GM12878 (cell line): ENCODE results near the gene TOE1. TPM values are rescaled to one million over a fixed set of nuclear protein-coding genes. Genes with fewer than 3 reads are reported as not detected.

Experiments
- ATAC-seq: fragments of 200-7000 bp; cut with Tn5 transposase; 3 replicates; pipeline ENCODE4 v1.9.1; 2020; ENCODE audit warnings: mild to moderate bottlenecking, moderate library complexity
- BruUV-seq: library from RNA; stranded (reverse); fragments of 400-500 nt; replicated peaks from 2 replicates; lab custom pipeline; 2021; lab: Mats Ljungman, UMichigan
- CTCF ChIA-PET: fragments of 300-600 bp; sonication (Branson Sonifier 250); formaldehyde crosslinking; extraction: SDS; loops from one replicate; lab custom pipeline; 2021; ENCODE audit warnings: inconsistent platforms; lab: Yijun Ruan, JAX
- POLR2A ChIA-PET: fragments of 350-600 bp; formaldehyde crosslinking; extraction: SDS; loops from one replicate; lab custom pipeline; 2021; ENCODE audit warnings: inconsistent platforms; lab: Charles Lee
- RAD21 ChIA-PET: fragments of 300-600 bp; sonication (Branson Sonifier 250); formaldehyde crosslinking; loops from one replicate; lab custom pipeline; 2023; ENCODE audit warnings: antibody characterized with exemption; ENCODE audit not compliant: unreplicated experiment; lab: Charles Lee
- SMC1A ChIA-PET: fragments of 300-600 bp; sonication (Branson Sonifier 250); formaldehyde crosslinking; loops from one replicate; lab custom pipeline; 2023; ENCODE audit not compliant: unreplicated experiment, uncharacterized antibody; lab: Charles Lee
- DNase-seq: peaks from one replicate; pipeline ENCODE4 v3.0.0-alpha.2; 2011; ENCODE audit warnings: low read depth, low spot score
- FAIRE-seq: peaks from 3 replicates; lab custom pipeline; 2011; peaks lifted over from hg19 to GRCh38; lab: Jason Lieb, UNC
- H2AFZ ChIP-seq: 2 replicates; pipeline ENCODE4 v1.6.0; 2011; ENCODE audit warnings: low read depth, low read length, control low read depth; ENCODE audit not compliant: control insufficient read depth
- H3K27ac ChIP-seq: 2 replicates; pipeline ENCODE4 v1.5.1; 2011; ENCODE audit warnings: control low read depth; ENCODE audit not compliant: control insufficient read depth, insufficient read depth
- H3K27me3 ChIP-seq, 2 experiments: replicated peaks in 1 of 2; 2 replicates each; pipeline versions ENCODE4 v1.6.0 to v1.6.1; 2011; ENCODE audit warnings: low read length in 1 of 2; ENCODE audit not compliant: control insufficient read depth in 2 of 2, insufficient read depth in 2 of 2
- H3K36me3 ChIP-seq, 2 experiments: 2 replicates each; pipeline ENCODE4 v1.5.1; 2011; ENCODE audit warnings: low read length in 1 of 2; ENCODE audit not compliant: control insufficient read depth in 2 of 2, insufficient read depth in 2 of 2
- H3K4me1 ChIP-seq: 2 replicates; pipeline ENCODE4 v1.6.1; 2011; ENCODE audit warnings: mild to moderate bottlenecking, low read length, moderate library complexity, mixed read lengths; ENCODE audit not compliant: control insufficient read depth, insufficient read depth
- H3K4me2 ChIP-seq: 2 replicates; pipeline ENCODE4 v1.6.0; 2011; ENCODE audit warnings: control low read depth; ENCODE audit not compliant: control insufficient read depth, insufficient read depth
- H3K4me3 ChIP-seq: fragments of 200-600 bp; sonication (generic); 2 replicates; pipeline ENCODE4 v1.5.1; 2016
- H3K79me2 ChIP-seq: 2 replicates; pipeline ENCODE4 v1.6.0; 2011; ENCODE audit warnings: low read length; ENCODE audit not compliant: control insufficient read depth, insufficient read depth
- H3K9ac ChIP-seq: 2 replicates; pipeline ENCODE4 v1.8.0; 2011; ENCODE audit warnings: low read length, control low read depth, mixed read lengths; ENCODE audit not compliant: control insufficient read depth, insufficient read depth
- H3K9me3 ChIP-seq: replicated peaks from 3 replicates; pipeline ENCODE4 v1.5.1; 2011; ENCODE audit warnings: mild to moderate bottlenecking, low read length; ENCODE audit not compliant: control insufficient read depth, insufficient read depth
- H4K20me1 ChIP-seq: 2 replicates; pipeline ENCODE4 v1.6.0; 2011; ENCODE audit not compliant: control insufficient read depth, insufficient read depth
- EED ChIP-seq: sonication (generic); IDR thresholded peaks from 2 replicates; pipeline ENCODE4 v1.6.1; 2016; ENCODE audit warnings: antibody characterized with exemption, low read depth
- KLF5 ChIP-seq: fragments of 450-650 bp; IDR thresholded peaks from 2 replicates; pipeline ENCODE4 v1.6.1; 2014; ENCODE audit warnings: mild to moderate bottlenecking; ENCODE audit not compliant: partially characterized antibody
- PAX8 ChIP-seq: fragments of 450-650 bp; IDR thresholded peaks from 2 replicates; pipeline ENCODE4 v1.6.1; 2017; ENCODE audit warnings: mild to moderate bottlenecking, moderate library complexity
- POLR2A ChIP-seq: IDR thresholded peaks from 2 replicates; pipeline ENCODE4 v1.6.1; 2011; ENCODE audit warnings: low read depth, mild to moderate bottlenecking, low read length
- POLR2AphosphoS2 ChIP-seq: IDR thresholded peaks from 2 replicates; pipeline ENCODE4 v1.6.1; 2011; ENCODE audit warnings: low read depth, mild to moderate bottlenecking, low read length, improper control_type of control experiment, moderate library complexity
- SIX5 ChIP-seq: IDR thresholded peaks from 2 replicates; pipeline ENCODE4 v1.6.1; 2011; ENCODE audit warnings: mild to moderate bottlenecking, low read depth, low read length, moderate library complexity; ENCODE audit not compliant: severe bottlenecking
- SUPT20H ChIP-seq: IDR thresholded peaks from 2 replicates; pipeline ENCODE4 v1.6.1; 2011; ENCODE audit warnings: low read depth, mild to moderate bottlenecking, low read length, moderate library complexity, borderline replicate concordance; ENCODE audit not compliant: control insufficient read depth
- ZNF207 ChIP-seq: fragments of 450-650 bp; IDR thresholded peaks from 2 replicates; pipeline ENCODE4 v1.6.1; 2014; ENCODE audit warnings: antibody characterized with exemption, mild to moderate bottlenecking, borderline replicate concordance
- WGBS: methylation state at CpG from one replicate; pipeline ENCODE4 v1.1.6; 2016; ENCODE audit warnings: low lambda C conversion rate; ENCODE audit not compliant: insufficient replicate concordance, insufficient coverage; ENCODE audit errors: missing lambda C conversion rate; 5-methylcytosine and 5-hydroxymethylcytosine counted together
- in situ Hi-C: fragments of 300-500 bp; cut with MboI; formaldehyde crosslinking; loops from 9 replicates; pipeline ENCODE4 v1.14.3; 2018; ENCODE audit warnings: mixed read lengths
- intact Hi-C: fragments of 100-400 bp; cut with micrococcal nuclease; formaldehyde crosslinking; loops from one replicate; pipeline ENCODE4 v1.14.2; 2022; ENCODE audit not compliant: unreplicated experiment
- polyA plus RNA-seq, 11 experiments: library from polyadenylated mRNA; depleted of rRNA in 4 of 11; unstranded in 6 of 11; stranded (reverse) in 5 of 11; fragments of >200 nt; fragmentation: Nextera tagmentation in 4 of 11; fragmentation: Illumina TruSeq in 1 of 11; extraction: Ambion mirVana in 4 of 11; extraction: Trizol in 1 of 11; gene quantifications; 1 replicate in 1 of 11; 2 replicates in 10 of 11; pipeline versions ENCODE4 v1.2.1 to v1.2.3, GENCODE V29; 2011 to 2016; ENCODE audit warnings: inconsistent platforms in 2 of 11, missing spikeins in 2 of 11, low read depth in 1 of 11
- total RNA-seq, 4 experiments: library from RNA; depleted of rRNA in 3 of 4; stranded (reverse); fragments of >200 nt in 3 of 4; fragmentation: Illumina TruSeq in 1 of 4; extraction: Trizol in 1 of 4; gene quantifications; 2 replicates each; pipeline versions ENCODE4 v1.2.1 to v1.2.3, GENCODE V29; 2013 to 2021
- TF ChIP-seq, protein P1 (sequence below): IDR thresholded peaks from 2 replicates; pipeline ENCODE4 v1.6.1; 2011; ENCODE audit warnings: low read depth, low read length, improper control_type of control experiment, borderline replicate concordance

The TOE1 gene
- total and polyA plus RNA-seq, 10 of the 15 experiments (the other 5 are each of a cell fraction or from before 2014, with no cell fraction given) = 22.7 to 38.0 (median 33.3) TPM

DNA sequence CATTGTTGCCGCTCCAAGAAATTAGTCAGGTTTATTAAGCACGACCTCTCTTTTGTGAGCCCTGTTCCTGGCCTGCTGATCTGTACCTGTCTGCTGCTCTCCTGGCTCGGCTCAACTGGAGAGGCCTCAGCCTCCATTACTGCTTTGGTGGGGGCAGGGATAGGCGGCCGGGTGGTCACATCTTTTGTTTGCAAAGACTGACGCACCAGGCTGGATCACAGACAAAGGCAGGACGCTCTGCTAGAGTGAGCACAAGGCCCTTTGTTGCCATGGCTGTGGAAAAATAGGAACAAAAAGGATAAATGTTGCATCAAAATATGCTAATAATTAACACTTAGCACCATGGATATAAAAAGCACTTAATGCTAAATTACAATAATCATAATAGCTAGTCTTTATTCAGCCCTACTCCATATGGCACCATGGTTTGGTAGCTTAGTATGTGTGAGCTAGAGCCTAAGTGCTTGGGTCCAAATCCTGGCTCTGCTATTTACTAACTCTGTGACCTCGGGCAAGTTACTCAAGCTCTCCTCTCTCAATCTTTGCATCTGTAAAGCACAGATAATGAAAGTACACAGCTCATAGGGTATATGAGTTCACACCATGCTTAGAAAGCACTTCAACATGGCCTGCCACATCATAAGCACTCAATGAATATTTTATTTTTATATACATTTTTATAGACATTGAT lies 42.2 kb upstream of the TOE1 start (continued):
- TF ChIP-seq, protein P1, sequence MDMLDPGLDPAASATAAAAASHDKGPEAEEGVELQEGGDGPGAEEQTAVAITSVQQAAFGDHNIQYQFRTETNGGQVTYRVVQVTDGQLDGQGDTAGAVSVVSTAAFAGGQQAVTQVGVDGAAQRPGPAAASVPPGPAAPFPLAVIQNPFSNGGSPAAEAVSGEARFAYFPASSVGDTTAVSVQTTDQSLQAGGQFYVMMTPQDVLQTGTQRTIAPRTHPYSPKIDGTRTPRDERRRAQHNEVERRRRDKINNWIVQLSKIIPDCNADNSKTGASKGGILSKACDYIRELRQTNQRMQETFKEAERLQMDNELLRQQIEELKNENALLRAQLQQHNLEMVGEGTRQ = no peak
- TF ChIP-seq KLF5 = no peak
- TF ChIP-seq SIX5 = no peak
- no peak for TF ChIP-seq POLR2A
- TF ChIP-seq ZNF207 = no peak
- no peak for TF ChIP-seq POLR2AphosphoS2
- TF ChIP-seq, all 136 proteins: peak for 0

DNA sequence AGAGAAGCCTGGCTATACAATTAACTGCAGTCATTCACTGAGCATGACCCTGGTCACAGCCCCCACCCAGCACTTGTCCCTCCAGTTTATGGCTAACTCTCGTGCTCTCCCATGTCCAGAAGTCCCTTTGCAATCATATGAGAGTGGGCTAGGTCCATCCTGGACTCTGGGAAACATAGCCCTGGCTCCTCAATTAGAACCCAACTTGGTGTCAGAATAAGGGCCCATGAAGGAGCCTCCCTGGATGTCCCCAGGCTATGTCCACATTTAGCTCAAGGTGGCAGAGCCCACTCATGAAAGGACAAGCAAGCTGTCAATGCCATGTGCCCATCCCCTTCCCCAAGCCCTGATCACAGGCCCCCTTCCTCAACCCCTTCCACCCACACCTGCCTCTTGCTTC lies 40.7 kb upstream of the TOE1 start:
- FAIRE-seq (no peak), DNase-seq (no peak), ATAC-seq (no peak)
- RAD21 ChIA-PET = interaction anchor here (0.6 to 10.1 kb wide), 6 partner anchors 41 to 524 kb away, joined by 3 to 313 read pairs (median 4); partner anchors contain the start of genes HECTD3, MUTYH, PLK3 and RPS8
- no TSS peak for BruUV-seq
- intact Hi-C loops (no loop called here), in situ Hi-C loops (no loop called here)
- no peaks in the 10 kb centered on the region for H3K36me3 ChIP-seq
- CTCF ChIA-PET = interaction anchor here (0.6 to 10.7 kb wide), 17 partner anchors 9 to 582 kb away, joined by 3 to 252 read pairs (median 5); partner anchors contain the start of genes HECTD3, TESK2 and UROD
- POLR2A ChIA-PET = interaction anchor here (1.0 kb wide), 1 partner anchor 287 kb away, joined by 3 read pairs; the partner anchor contains the start of gene UROD
- H3K27me3 ChIP-seq = no peaks in the 10 kb centered on the region
- H3K79me2 ChIP-seq = peaks cover 4% of the 10 kb centered on the region
- H3K27ac ChIP-seq = no peak overlapping the region
- H3K4me3 ChIP-seq = no peak overlapping the region
- 0% methylated on average over 1 of the region's 1 CpG for WGBS
- SMC1A ChIA-PET = interaction anchor here (1.2 to 9.2 kb wide), 8 partner anchors 41 to 570 kb away, joined by 3 to 284 read pairs (median 5); partner anchors contain the start of genes HECTD3, MUTYH, TOE1 and UROD
- H2AFZ ChIP-seq = no peak overlapping the region
- no peak overlapping the region for H3K4me2 ChIP-seq
- TF ChIP-seq PAX8 = no peak
- TF ChIP-seq SUPT20H = no peak
- TF ChIP-seq EED = no peak
- H3K9ac ChIP-seq = no peak overlapping the region
- no peaks in the 10 kb centered on the region for H3K9me3 ChIP-seq
- no peaks in the 10 kb centered on the region for H4K20me1 ChIP-seq
- H3K4me1 ChIP-seq = no peaks in the 10 kb centered on the region
